Mesenchymal stem cell (in vitro differentiated cells and primary cell): ENCODE results near the gene FAM83B. TPM values are rescaled to one million over a fixed set of nuclear protein-coding genes. Genes with fewer than 3 reads are reported as not detected.
"Not testable (repeated sequence)": the region's sequence is repeated elsewhere in the genome, so short reads cannot be mapped to it uniquely, and the experiment has no call there.

Experiments used
- DNase-seq: peaks from one replicate; pipeline ENCODE4 v3.0.0-alpha.2; 2013
- H2AFZ ChIP-seq: one replicate; pipeline ENCODE4 v1.6.1; 2013; ENCODE audit warnings: low read depth, mild to moderate bottlenecking, control low read depth, inconsistent platforms, low read length, moderate library complexity
- H2AK5ac ChIP-seq: 2 replicates; pipeline ENCODE4 v1.6.1; 2013; ENCODE audit warnings: low read length, moderate library complexity, mild to moderate bottlenecking, inconsistent platforms; ENCODE audit not compliant: severe bottlenecking
- H2BK120ac ChIP-seq: one replicate; pipeline ENCODE4 v1.6.1; 2013; ENCODE audit warnings: low read depth, mild to moderate bottlenecking, inconsistent platforms, low read length, moderate library complexity
- H2BK12ac ChIP-seq, 2 experiments: one replicate each; pipeline ENCODE4 v1.6.1; 2013; ENCODE audit warnings: inconsistent platforms in 2 of 2, low read length in 2 of 2, mild to moderate bottlenecking in 2 of 2, moderate library complexity in 2 of 2, control low read depth in 1 of 2
- H2BK15ac ChIP-seq: one replicate; pipeline ENCODE4 v1.6.1; 2013; ENCODE audit warnings: mild to moderate bottlenecking, low read depth, inconsistent platforms; ENCODE audit not compliant: poor library complexity, severe bottlenecking
- H2BK5ac ChIP-seq: 2 replicates; pipeline ENCODE4 v1.6.1; 2013; ENCODE audit warnings: low read depth, mild to moderate bottlenecking, low read length, control low read depth, inconsistent platforms; ENCODE audit not compliant: poor library complexity, severe bottlenecking
- H3K14ac ChIP-seq, 2 experiments: one replicate each; pipeline ENCODE4 v1.6.1; 2013; ENCODE audit warnings: inconsistent platforms in 2 of 2, low read length in 2 of 2, control low read depth in 1 of 2, mild to moderate bottlenecking in 1 of 2, moderate library complexity in 1 of 2
- H3K18ac ChIP-seq, 2 experiments: one replicate each; pipeline ENCODE4 v1.6.1; 2013; ENCODE audit warnings: inconsistent platforms in 2 of 2, low read length in 2 of 2, control low read depth in 1 of 2, low read depth in 1 of 2, mild to moderate bottlenecking in 1 of 2
- H3K23ac ChIP-seq, 2 experiments: one replicate each; pipeline ENCODE4 v1.6.1; 2013; ENCODE audit warnings: inconsistent platforms in 2 of 2, low read length in 2 of 2, mild to moderate bottlenecking in 2 of 2, moderate library complexity in 2 of 2, control low read depth in 1 of 2
- H3K27ac ChIP-seq: 2 replicates; pipeline ENCODE4 v1.5.1; 2013; ENCODE audit warnings: mild to moderate bottlenecking, moderate library complexity, low read length, control low read depth, inconsistent platforms; ENCODE audit not compliant: poor library complexity, severe bottlenecking
- H3K27me3 ChIP-seq, 2 experiments: 2 replicates each; pipeline versions ENCODE4 v1.6.1 to v1.7.0; 2013; ENCODE audit warnings: low read length in 2 of 2, mild to moderate bottlenecking in 2 of 2, moderate library complexity in 2 of 2, control low read depth in 1 of 2, inconsistent platforms in 1 of 2; ENCODE audit not compliant: control insufficient read depth in 1 of 2, insufficient read depth in 1 of 2
- H3K36me3 ChIP-seq, 2 experiments: 2 replicates each; pipeline versions ENCODE4 v1.6.1 to v1.7.0; 2013; ENCODE audit warnings: low read length in 2 of 2, control low read depth in 1 of 2, inconsistent platforms in 1 of 2, low read depth in 1 of 2, mild to moderate bottlenecking in 1 of 2; ENCODE audit not compliant: insufficient read depth in 2 of 2, control insufficient read depth in 1 of 2
- H3K4ac ChIP-seq, 2 experiments: one replicate each; pipeline ENCODE4 v1.6.1; 2013; ENCODE audit warnings: inconsistent platforms in 2 of 2, low read length in 2 of 2, mild to moderate bottlenecking in 2 of 2, moderate library complexity in 2 of 2, control low read depth in 1 of 2, low read depth in 1 of 2
- H3K4me1 ChIP-seq: 2 replicates; pipeline ENCODE4 v1.6.1; 2013; ENCODE audit warnings: low read depth, low read length, control low read depth; ENCODE audit not compliant: control insufficient read depth, insufficient read depth
- H3K4me2 ChIP-seq: 2 replicates; pipeline ENCODE4 v1.6.1; 2013; ENCODE audit warnings: low read length, mild to moderate bottlenecking, inconsistent platforms; ENCODE audit not compliant: poor library complexity, severe bottlenecking
- H3K4me3 ChIP-seq, 2 experiments: 2 replicates each; pipeline versions ENCODE4 v1.5.1 to v1.7.0; 2013; ENCODE audit warnings: low read length in 2 of 2, mild to moderate bottlenecking in 2 of 2, control low read depth in 1 of 2, low read depth in 1 of 2; ENCODE audit not compliant: insufficient read depth in 1 of 2
- H3K79me1 ChIP-seq: replicated peaks from 2 replicates; pipeline ENCODE4 v1.6.1; 2013; ENCODE audit warnings: mild to moderate bottlenecking, control low read depth, low read length, inconsistent platforms; ENCODE audit not compliant: poor library complexity, severe bottlenecking
- H3K9ac ChIP-seq: 2 replicates; pipeline ENCODE4 v1.7.0; 2013; ENCODE audit warnings: mild to moderate bottlenecking, low read length, moderate library complexity
- H3K9me3 ChIP-seq: 2 replicates; pipeline ENCODE4 v1.7.0; 2013; ENCODE audit warnings: mild to moderate bottlenecking, low read length; ENCODE audit not compliant: control insufficient read depth
- H4K8ac ChIP-seq: one replicate; pipeline ENCODE4 v1.6.1; 2013; ENCODE audit warnings: inconsistent platforms, mild to moderate bottlenecking, low read length, moderate library complexity
- H4K91ac ChIP-seq: one replicate; pipeline ENCODE4 v1.6.1; 2013; ENCODE audit warnings: mild to moderate bottlenecking, low read length, inconsistent platforms
- WGBS: methylation state at CpG from one replicate; pipeline ENCODE4 v1.1.7; 2013; ENCODE audit warnings: mixed read lengths; 5-methylcytosine and 5-hydroxymethylcytosine counted together
- polyA plus RNA-seq, 2 experiments: library from polyadenylated mRNA; stranded (reverse); fragments of 200-250 nt; gene quantifications; one replicate each; pipeline ENCODE4 v1.2.3, GENCODE V29; 2013

The FAM83B gene, protein sequence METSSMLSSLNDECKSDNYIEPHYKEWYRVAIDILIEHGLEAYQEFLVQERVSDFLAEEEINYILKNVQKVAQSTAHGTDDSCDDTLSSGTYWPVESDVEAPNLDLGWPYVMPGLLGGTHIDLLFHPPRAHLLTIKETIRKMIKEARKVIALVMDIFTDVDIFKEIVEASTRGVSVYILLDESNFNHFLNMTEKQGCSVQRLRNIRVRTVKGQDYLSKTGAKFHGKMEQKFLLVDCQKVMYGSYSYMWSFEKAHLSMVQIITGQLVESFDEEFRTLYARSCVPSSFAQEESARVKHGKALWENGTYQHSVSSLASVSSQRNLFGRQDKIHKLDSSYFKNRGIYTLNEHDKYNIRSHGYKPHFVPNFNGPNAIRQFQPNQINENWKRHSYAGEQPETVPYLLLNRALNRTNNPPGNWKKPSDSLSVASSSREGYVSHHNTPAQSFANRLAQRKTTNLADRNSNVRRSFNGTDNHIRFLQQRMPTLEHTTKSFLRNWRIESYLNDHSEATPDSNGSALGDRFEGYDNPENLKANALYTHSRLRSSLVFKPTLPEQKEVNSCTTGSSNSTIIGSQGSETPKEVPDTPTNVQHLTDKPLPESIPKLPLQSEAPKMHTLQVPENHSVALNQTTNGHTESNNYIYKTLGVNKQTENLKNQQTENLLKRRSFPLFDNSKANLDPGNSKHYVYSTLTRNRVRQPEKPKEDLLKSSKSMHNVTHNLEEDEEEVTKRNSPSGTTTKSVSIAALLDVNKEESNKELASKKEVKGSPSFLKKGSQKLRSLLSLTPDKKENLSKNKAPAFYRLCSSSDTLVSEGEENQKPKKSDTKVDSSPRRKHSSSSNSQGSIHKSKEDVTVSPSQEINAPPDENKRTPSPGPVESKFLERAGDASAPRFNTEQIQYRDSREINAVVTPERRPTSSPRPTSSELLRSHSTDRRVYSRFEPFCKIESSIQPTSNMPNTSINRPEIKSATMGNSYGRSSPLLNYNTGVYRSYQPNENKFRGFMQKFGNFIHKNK
- 0.04 TPM for polyA plus RNA-seq (2013, experiment 1 of 2)
- 0.04 TPM for polyA plus RNA-seq (2013, experiment 2 of 2)

GRCh38 chr6:54846243-54846856, at the start of gene FAM83B:
Gene FAM83B (plus strand): TSS chr6:54846771. CDS start chr6:54870247, 23,476 bp downstream.
- H3K4me3 ChIP-seq = peak within 1 kb of the TSS; percentile 65 to 67
- H3K14ac ChIP-seq = peak within 1 kb of the TSS in 1 of 2 experiments; percentile 82
- 2% methylated on average over 42 of the region's 50 CpGs for WGBS
- peak within 1 kb of the TSS; percentile 17 for H2BK15ac ChIP-seq
- H3K4me1 ChIP-seq = peaks cover 9% of the 10 kb centered on the region
- no peak within 1 kb of the TSS for H2AK5ac ChIP-seq
- H2BK5ac ChIP-seq = peak within 1 kb of the TSS; percentile 0
- H3K4me2 ChIP-seq = peak within 1 kb of the TSS; percentile 100
- no peak within 1 kb of the TSS for H4K8ac ChIP-seq
- no peaks in the 10 kb centered on the region for H3K36me3 ChIP-seq
- H3K27ac ChIP-seq = no peak within 1 kb of the TSS
- H3K23ac ChIP-seq = peak within 1 kb of the TSS in 1 of 2 experiments; percentile 72
- H4K91ac ChIP-seq = no peak within 1 kb of the TSS
- H3K79me1 ChIP-seq = no peaks in the 10 kb centered on the region
- peak; percentile 27 for DNase-seq
- H3K9me3 ChIP-seq = no peaks in the 10 kb centered on the region
- no peak within 1 kb of the TSS for H3K4ac ChIP-seq
- H2AFZ ChIP-seq = peak within 1 kb of the TSS; percentile 93
- H3K18ac ChIP-seq = peak within 1 kb of the TSS; percentile 37 to 73
- no peak within 1 kb of the TSS for H3K9ac ChIP-seq
- H3K27me3 ChIP-seq = peaks cover 4 to 41% of the 10 kb centered on the region in 2 experiments
- no peak within 1 kb of the TSS for H2BK120ac ChIP-seq
- peak within 1 kb of the TSS in 1 of 2 experiments; percentile 24 for H2BK12ac ChIP-seq

DNA sequence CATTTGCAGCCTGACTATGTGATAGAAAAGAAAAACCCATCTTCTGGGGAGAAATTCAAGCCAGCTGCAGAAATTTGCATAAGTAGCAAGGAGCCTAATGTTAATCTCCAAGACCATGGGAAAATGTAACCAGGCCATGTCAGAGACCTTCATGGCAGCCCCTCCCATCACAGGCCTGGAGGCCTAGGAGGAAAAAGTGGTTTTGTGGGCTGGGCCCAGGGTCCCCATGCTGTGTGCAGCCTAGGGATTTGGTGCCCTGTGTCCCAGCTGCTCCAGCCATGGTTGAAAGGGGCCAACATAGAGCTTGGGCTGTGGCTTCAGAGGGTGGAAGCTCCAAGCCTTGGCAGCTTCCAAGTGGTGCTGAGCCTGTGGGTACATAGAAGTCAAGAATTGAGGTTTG, 49.7 kb upstream of the FAM83B start:
- not testable (repeated sequence) for H3K27me3 ChIP-seq, H3K18ac ChIP-seq, H3K79me1 ChIP-seq, DNase-seq, H3K4me2 ChIP-seq, H2BK120ac ChIP-seq, H3K4me1 ChIP-seq, H3K9ac ChIP-seq, H3K14ac ChIP-seq, H3K4ac ChIP-seq, H2AK5ac ChIP-seq, H3K9me3 ChIP-seq, H2BK15ac ChIP-seq, H4K91ac ChIP-seq, H2BK5ac ChIP-seq, H3K27ac ChIP-seq, H2AFZ ChIP-seq, H3K36me3 ChIP-seq, H3K4me3 ChIP-seq, H4K8ac ChIP-seq, H2BK12ac ChIP-seq, H3K23ac ChIP-seq

DNA sequence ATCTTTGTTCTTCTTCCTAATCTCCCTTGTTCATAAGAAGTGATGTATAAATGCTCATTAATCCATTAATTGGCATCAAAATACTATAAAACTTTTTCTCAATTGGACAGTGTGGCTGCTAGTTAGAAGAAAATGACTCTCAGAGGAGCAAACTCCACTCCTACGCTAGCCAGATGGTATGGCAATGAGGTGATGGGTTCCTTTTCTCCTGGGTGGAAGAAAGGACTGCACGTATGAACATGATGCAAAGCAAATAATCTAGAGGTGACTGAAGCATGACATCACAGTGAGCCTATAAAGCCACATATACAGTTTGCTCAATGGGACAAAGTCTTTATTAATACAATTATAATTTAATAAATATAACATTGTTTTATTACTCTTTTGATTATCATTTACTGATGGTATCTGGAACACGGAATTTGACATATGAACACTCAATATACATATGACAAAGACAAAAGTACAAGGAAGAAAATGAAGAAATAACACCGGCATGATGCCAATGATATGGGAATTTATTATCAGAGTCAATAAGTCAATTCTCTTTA, 46.4 kb upstream of the FAM83B start:
- no peak overlapping the region for H3K4me3 ChIP-seq
- H3K23ac ChIP-seq = no peak overlapping the region
- H3K4me2 ChIP-seq = no peak overlapping the region

More for the DNA sequence above, 46.4 kb upstream of the FAM83B start:
- Histone ChIP-seq H3K9ac (no peak overlapping the region), H4K8ac (no peak overlapping the region), H3K27ac (no peak overlapping the region), H3K9me3 (peaks cover 5% of the 10 kb centered on the region), H2BK120ac (no peak overlapping the region), H2AFZ (no peak overlapping the region), H2AK5ac (no peak overlapping the region), H3K36me3 (no peaks in the 10 kb centered on the region), H3K18ac (peak overlapping the region in 1 of 2 experiments; percentile 10), H3K4ac (no peak overlapping the region), H3K79me1 (no peaks in the 10 kb centered on the region), H2BK5ac (no peak overlapping the region), H3K27me3 (no peaks in the 10 kb centered on the region), H3K14ac (no peak overlapping the region), H2BK12ac (no peak overlapping the region), H2BK15ac (no peak overlapping the region), H4K91ac (no peak overlapping the region), H3K4me1 (no peaks in the 10 kb centered on the region)
- no peak for DNase-seq
- 97% methylated on average over 2 of the region's 4 CpGs for WGBS
